Fibroblast of lung (primary cell): Measurements from ENCODE around the gene ASB15. TPM values are rescaled to one million over a fixed set of nuclear protein-coding genes. Genes with fewer than 3 reads are reported as not detected.

Source experiments
- DNase-seq, 2 donors: peaks; one replicate each; pipeline versions ENCODE4 v3.0.0 to v3.0.0-alpha.2; 2010; ENCODE audit warnings: low read depth in 2 of 2
- H2AFZ ChIP-seq: 2 replicates; pipeline ENCODE4 v1.5.1; 2012; ENCODE audit warnings: low read length, control low read depth, inconsistent platforms
- H3K27ac ChIP-seq: 2 replicates; pipeline ENCODE4 v1.5.1; 2011; ENCODE audit warnings: low read length, control low read depth; ENCODE audit not compliant: insufficient read depth
- H3K27me3 ChIP-seq: 2 replicates; pipeline ENCODE4 v1.5.1; 2011; ENCODE audit warnings: mild to moderate bottlenecking, low read length; ENCODE audit not compliant: control insufficient read depth, insufficient read depth
- H3K36me3 ChIP-seq: 2 replicates; pipeline ENCODE4 v1.5.1; 2011; ENCODE audit warnings: low read length; ENCODE audit not compliant: control insufficient read depth, insufficient read depth
- H3K4me1 ChIP-seq: 2 replicates; pipeline ENCODE4 v1.5.1; 2011; ENCODE audit warnings: low read length; ENCODE audit not compliant: control insufficient read depth, insufficient read depth; ENCODE audit errors: extremely low read depth
- H3K4me2 ChIP-seq: 2 replicates; pipeline ENCODE4 v1.5.1; 2011; ENCODE audit warnings: low read length, control low read depth; ENCODE audit not compliant: insufficient read depth; ENCODE audit errors: extremely low read depth
- H3K4me3 ChIP-seq, 4 experiments: fragments of 200-600 bp in 1 of 4; sonication (generic) in 1 of 4; replicated peaks in 1 of 4; 2 replicates each; pipeline ENCODE4 v1.5.1; 2011 to 2016; ENCODE audit warnings: low read length in 4 of 4, low read depth in 3 of 4, mild to moderate bottlenecking in 3 of 4, control low read depth in 2 of 4, inconsistent platforms in 1 of 4, mixed read lengths in 1 of 4; ENCODE audit not compliant: insufficient read depth in 1 of 4; ENCODE audit errors: control extremely low read depth in 1 of 4
- H3K79me2 ChIP-seq: 2 replicates; pipeline ENCODE4 v1.5.1; 2012; ENCODE audit warnings: mild to moderate bottlenecking, low read length, inconsistent platforms; ENCODE audit not compliant: control insufficient read depth, insufficient read depth
- H3K9ac ChIP-seq: 2 replicates; pipeline ENCODE4 v1.5.1; 2011; ENCODE audit warnings: mild to moderate bottlenecking, low read length, control low read depth; ENCODE audit not compliant: insufficient read depth
- H3K9me3 ChIP-seq: 2 replicates; pipeline ENCODE4 v1.5.1; 2012; ENCODE audit warnings: low read depth, low read length; ENCODE audit not compliant: control insufficient read depth, insufficient read depth
- H4K20me1 ChIP-seq: 2 replicates; pipeline ENCODE4 v1.5.1; 2011; ENCODE audit warnings: low read length; ENCODE audit not compliant: control insufficient read depth, insufficient read depth; ENCODE audit errors: extremely low read depth
- CTCF ChIP-seq, 2 donors: IDR thresholded peaks in 1 of 2; conservative IDR thresholded peaks in 1 of 2; 1 replicate in 1 of 2; 2 replicates in 1 of 2; pipeline ENCODE4 v1.5.1; 2011 to 2012; ENCODE audit warnings: low read length in 2 of 2, control low read depth in 1 of 2, inconsistent platforms in 1 of 2, low read depth in 1 of 2, mild to moderate bottlenecking in 1 of 2
- EZH2 ChIP-seq: IDR thresholded peaks from 2 replicates; pipeline ENCODE4 v1.5.1; 2012; ENCODE audit warnings: low read length, control low read depth, mild to moderate bottlenecking; ENCODE audit errors: missing control alignments
- polyA plus RNA-seq, 2 donors: library from polyadenylated mRNA; depleted of rRNA in 1 of 2; stranded (reverse) in 1 of 2; unstranded in 1 of 2; fragments of >200 nt; gene quantifications; 2 replicates each; pipeline ENCODE4 v1.2.1, GENCODE V29; 2011 to 2012; ENCODE audit warnings: missing spikeins in 1 of 2
- total RNA-seq: library from RNA; depleted of rRNA; stranded (reverse); fragments of >200 nt; gene quantifications from 2 replicates; pipeline ENCODE4 v1.2.1, GENCODE V29; 2014

The ASB15 gene
- total and polyA plus RNA-seq, 2 donors (not counting 1 experiment from before 2014, with no cell fraction given) = not detected

- Histone ChIP-seq H3K4me2 (no peak overlapping the region), H3K9me3 (no peaks in the 10 kb centered on the region), H2AFZ (no peak overlapping the region), H3K79me2 (no peaks in the 10 kb centered on the region), H3K9ac (no peak overlapping the region), H3K36me3 (no peaks in the 10 kb centered on the region), H4K20me1 (no peaks in the 10 kb centered on the region), H3K27me3 (no peaks in the 10 kb centered on the region), H3K4me1 (peaks cover 2% of the 10 kb centered on the region), H3K4me3 (no peak overlapping the region), H3K27ac (no peak overlapping the region)
- no peak for DNase-seq
- TF ChIP-seq CTCF (conservative IDR thresholded peaks at IDR 0.05 in 1 of 2, IDR thresholded peaks at IDR 0.05 in 1 of 2; ENCODE audit: low read depth in 1 of 2, low read length in 2 of 2) (no peak), EZH2 (no peak)
These were observed 72.3 kb downstream of the ASB15 start for GRCh38 chr7:123673752-123674398.

GRCh38 chr7:123674399-123675180 is 73.0 kb downstream of the ASB15 start:
- Histone ChIP-seq H3K9ac (no peak overlapping the region), H3K36me3 (no peaks in the 10 kb centered on the region), H3K4me2 (no peak overlapping the region), H3K27ac (no peak overlapping the region), H3K79me2 (no peaks in the 10 kb centered on the region), H4K20me1 (no peaks in the 10 kb centered on the region), H3K27me3 (no peaks in the 10 kb centered on the region), H2AFZ (no peak overlapping the region), H3K9me3 (no peaks in the 10 kb centered on the region), H3K4me3 (no peak overlapping the region), H3K4me1 (peaks cover 2% of the 10 kb centered on the region)
- DNase-seq = peak; percentile 17 to 62
- TF ChIP-seq EZH2 = no peak
- TF ChIP-seq CTCF (conservative IDR thresholded peaks at IDR 0.05 in 1 of 2, IDR thresholded peaks at IDR 0.05 in 1 of 2; ENCODE audit: low read depth in 1 of 2, low read length in 2 of 2) = no peak

- H3K4me3 ChIP-seq = no peak overlapping the region
- H3K9me3 ChIP-seq = no peaks in the 10 kb centered on the region
- peaks cover 2% of the 10 kb centered on the region for H3K4me1 ChIP-seq
- TF ChIP-seq EZH2 (no peak), CTCF (conservative IDR thresholded peaks at IDR 0.05 in 1 of 2, IDR thresholded peaks at IDR 0.05 in 1 of 2; ENCODE audit: low read depth in 1 of 2, low read length in 2 of 2) (no peak)
- no peaks in the 10 kb centered on the region for H4K20me1 ChIP-seq
- H3K27ac ChIP-seq = no peak overlapping the region
- peak; percentile 32 to 67 for DNase-seq
- H3K79me2 ChIP-seq = no peaks in the 10 kb centered on the region
- no peak overlapping the region for H3K9ac ChIP-seq
- no peaks in the 10 kb centered on the region for H3K27me3 ChIP-seq
- H2AFZ ChIP-seq = no peak overlapping the region
- no peak overlapping the region for H3K4me2 ChIP-seq
- H3K36me3 ChIP-seq = no peaks in the 10 kb centered on the region
These were observed 73.5 kb downstream of the ASB15 start for GRCh38 chr7:123675181-123675473.
